A673 (cell line): ENCODE results near the gene ANKRD13A.

Source experiments
- EZH2 ChIP-seq: fragments of 200-600 bp; sonication (generic); IDR thresholded peaks from 2 replicates; pipeline ENCODE4 v1.6.1; 2017; ENCODE audit warnings: borderline replicate concordance, low read depth, mild to moderate bottlenecking, mixed read lengths, antibody characterized with exemption, low read length; ENCODE audit not compliant: poor library complexity, severe bottlenecking
- TF ChIP-seq, protein P1 (sequence below): fragments of 300-800, 200-600 bp; sonication (generic); conservative IDR thresholded peaks from 2 replicates; pipeline ENCODE4 v1.5.1; 2017; ENCODE audit warnings: low read depth, mild to moderate bottlenecking, antibody characterized with exemption, low read length, moderate library complexity, mixed read lengths

DNA sequence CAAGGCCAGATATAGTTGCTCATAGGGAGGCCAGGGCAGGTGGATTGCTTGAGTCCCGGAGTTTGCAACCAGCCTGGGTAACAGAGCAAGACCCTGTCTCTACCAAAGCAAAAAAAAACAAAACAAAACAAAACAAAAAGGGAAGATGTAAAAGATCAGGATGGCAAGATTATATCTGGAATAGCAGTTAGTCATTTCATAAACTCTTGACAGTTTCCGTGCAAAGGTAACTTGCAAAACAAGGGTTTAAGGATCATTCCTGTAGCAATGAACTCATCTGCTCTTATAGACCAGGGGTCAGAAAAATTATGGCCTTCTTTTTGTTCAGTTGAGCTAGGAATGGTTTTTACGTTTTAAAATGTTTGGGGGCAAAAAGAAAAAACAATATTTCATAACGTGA is 32.7 kb upstream of the ANKRD13A start:
- TF ChIP-seq, protein P1, sequence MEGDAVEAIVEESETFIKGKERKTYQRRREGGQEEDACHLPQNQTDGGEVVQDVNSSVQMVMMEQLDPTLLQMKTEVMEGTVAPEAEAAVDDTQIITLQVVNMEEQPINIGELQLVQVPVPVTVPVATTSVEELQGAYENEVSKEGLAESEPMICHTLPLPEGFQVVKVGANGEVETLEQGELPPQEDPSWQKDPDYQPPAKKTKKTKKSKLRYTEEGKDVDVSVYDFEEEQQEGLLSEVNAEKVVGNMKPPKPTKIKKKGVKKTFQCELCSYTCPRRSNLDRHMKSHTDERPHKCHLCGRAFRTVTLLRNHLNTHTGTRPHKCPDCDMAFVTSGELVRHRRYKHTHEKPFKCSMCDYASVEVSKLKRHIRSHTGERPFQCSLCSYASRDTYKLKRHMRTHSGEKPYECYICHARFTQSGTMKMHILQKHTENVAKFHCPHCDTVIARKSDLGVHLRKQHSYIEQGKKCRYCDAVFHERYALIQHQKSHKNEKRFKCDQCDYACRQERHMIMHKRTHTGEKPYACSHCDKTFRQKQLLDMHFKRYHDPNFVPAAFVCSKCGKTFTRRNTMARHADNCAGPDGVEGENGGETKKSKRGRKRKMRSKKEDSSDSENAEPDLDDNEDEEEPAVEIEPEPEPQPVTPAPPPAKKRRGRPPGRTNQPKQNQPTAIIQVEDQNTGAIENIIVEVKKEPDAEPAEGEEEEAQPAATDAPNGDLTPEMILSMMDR = no peak
- TF ChIP-seq EZH2 = no peak
